Activated B cell treated with CpG ODN at 0.5 μM for 24 hours (primary cell): ENCODE measurements around the gene GALNT9. TPM values are rescaled to one million over a fixed set of nuclear protein-coding genes. Genes with fewer than 3 reads are reported as not detected.

Source experiments
- ATAC-seq: fragments of 200-7000 bp; cut with Tn5 transposase; one replicate; pipeline ENCODE4 v1.10.0; 2021; ENCODE audit warnings: low read depth, mild to moderate bottlenecking, moderate library complexity
- CTCF ChIA-PET: fragments of 350-600 bp; sonication (Branson Sonifier 250); formaldehyde crosslinking; loops from one replicate; lab custom pipeline; 2021; ENCODE audit warnings: antibody characterized with exemption; lab: Charles Lee
- POLR2A ChIA-PET: fragments of 350-600 bp; sonication (Branson Sonifier 250); formaldehyde crosslinking; loops from one replicate; lab custom pipeline; 2021; ENCODE audit warnings: antibody characterized with exemption; lab: Charles Lee
- DNase-seq: peaks from one replicate; pipeline ENCODE4 v3.0.0; 2022
- H3K27ac Mint-ChIP-seq: one replicate; pipeline ENCODE4 v1.8.0; 2020; ENCODE audit warnings: mixed read lengths
- H3K27me3 Mint-ChIP-seq: one replicate; pipeline ENCODE4 v1.8.0; 2021; ENCODE audit warnings: mixed read lengths
- H3K36me3 Mint-ChIP-seq: one replicate; pipeline ENCODE4 v1.8.0; 2021; ENCODE audit warnings: low read depth, mixed read lengths
- H3K4me1 Mint-ChIP-seq: one replicate; pipeline ENCODE4 v1.8.0; 2021; ENCODE audit warnings: mixed read lengths
- H3K4me3 Mint-ChIP-seq: one replicate; pipeline ENCODE4 v1.8.0; 2020; ENCODE audit warnings: mild to moderate bottlenecking, mixed read lengths
- H3K9me3 Mint-ChIP-seq: one replicate; pipeline ENCODE4 v1.8.0; 2020; ENCODE audit warnings: mixed read lengths
- intact Hi-C: fragments of 100-400 bp; cut with micrococcal nuclease; formaldehyde crosslinking; loops from one replicate; pipeline ENCODE4 v1.15.1; 2024
- total RNA-seq: library from RNA; stranded (reverse); gene quantifications from 2 replicates; pipeline ENCODE4 v1.2.3, GENCODE V29; 2022
- TF ChIP-seq, protein P1 (sequence below): fragments of 200-600 bp; IDR thresholded peaks from one replicate; pipeline ENCODE4 v1.8.0; 2022; ENCODE audit warnings: antibody characterized with exemption, mild to moderate bottlenecking

The GALNT9 gene
- total RNA-seq, 1 donor from 2014 or later: not detected

DNA sequence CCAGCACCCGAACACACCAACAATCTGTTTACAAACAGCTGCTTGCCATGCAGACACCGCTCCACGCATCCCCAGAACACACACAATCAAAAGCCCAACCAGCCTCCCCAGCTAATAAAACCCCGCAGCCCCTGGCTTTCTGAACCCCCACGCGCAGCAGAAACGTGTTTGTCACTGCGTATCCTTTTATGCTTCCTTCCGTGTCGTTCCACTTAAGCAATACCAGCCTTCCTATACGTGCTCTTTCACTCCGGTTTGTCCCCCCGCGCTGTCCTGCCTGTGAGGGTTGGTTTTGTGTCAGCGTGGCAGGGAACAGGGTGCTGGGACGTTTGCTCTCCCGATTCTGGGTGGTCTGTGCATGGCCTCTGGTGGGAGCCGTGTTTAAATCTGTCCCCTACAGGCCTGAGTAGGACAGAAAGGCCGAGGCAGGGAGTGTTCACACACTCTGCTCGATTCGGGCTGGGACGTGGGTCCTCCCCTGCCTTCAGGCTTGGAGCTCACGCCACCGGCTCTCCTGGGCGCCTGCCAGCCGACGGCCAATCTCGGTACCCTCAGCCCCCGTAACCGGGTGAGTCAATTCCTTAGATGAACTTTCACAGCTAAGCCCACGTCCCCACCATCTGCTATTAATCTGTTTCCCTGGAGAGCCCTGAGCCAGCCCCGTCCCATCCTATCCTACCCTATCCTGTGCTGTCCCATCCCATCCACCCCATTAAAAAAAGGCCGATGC lies 125.2 kb downstream of the GALNT9 start:
- Mint-ChIP-seq H3K27me3 (peaks cover 31% of the 10 kb centered on the region), H3K9me3 (no peaks in the 10 kb centered on the region), H3K4me3 (no peak overlapping the region), H3K36me3 (no peaks in the 10 kb centered on the region), H3K4me1 (peaks cover 4% of the 10 kb centered on the region), H3K27ac (no peak overlapping the region)
- DNase-seq (no peak), ATAC-seq (no peak)
- TF ChIP-seq, protein P1, sequence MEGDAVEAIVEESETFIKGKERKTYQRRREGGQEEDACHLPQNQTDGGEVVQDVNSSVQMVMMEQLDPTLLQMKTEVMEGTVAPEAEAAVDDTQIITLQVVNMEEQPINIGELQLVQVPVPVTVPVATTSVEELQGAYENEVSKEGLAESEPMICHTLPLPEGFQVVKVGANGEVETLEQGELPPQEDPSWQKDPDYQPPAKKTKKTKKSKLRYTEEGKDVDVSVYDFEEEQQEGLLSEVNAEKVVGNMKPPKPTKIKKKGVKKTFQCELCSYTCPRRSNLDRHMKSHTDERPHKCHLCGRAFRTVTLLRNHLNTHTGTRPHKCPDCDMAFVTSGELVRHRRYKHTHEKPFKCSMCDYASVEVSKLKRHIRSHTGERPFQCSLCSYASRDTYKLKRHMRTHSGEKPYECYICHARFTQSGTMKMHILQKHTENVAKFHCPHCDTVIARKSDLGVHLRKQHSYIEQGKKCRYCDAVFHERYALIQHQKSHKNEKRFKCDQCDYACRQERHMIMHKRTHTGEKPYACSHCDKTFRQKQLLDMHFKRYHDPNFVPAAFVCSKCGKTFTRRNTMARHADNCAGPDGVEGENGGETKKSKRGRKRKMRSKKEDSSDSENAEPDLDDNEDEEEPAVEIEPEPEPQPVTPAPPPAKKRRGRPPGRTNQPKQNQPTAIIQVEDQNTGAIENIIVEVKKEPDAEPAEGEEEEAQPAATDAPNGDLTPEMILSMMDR: no peak
- intact Hi-C loops: no loop called here
- ChIA-PET POLR2A (no interaction called here), CTCF (no interaction called here)

GRCh38 chr12:132202929-132203721 lies 126.3 kb downstream of the GALNT9 start:
- DNase-seq (no peak), ATAC-seq (no peak)
- Mint-ChIP-seq H3K4me3 (no peak overlapping the region), H3K4me1 (peaks cover 4% of the 10 kb centered on the region), H3K27ac (no peak overlapping the region), H3K36me3 (no peaks in the 10 kb centered on the region), H3K27me3 (peaks cover 31% of the 10 kb centered on the region), H3K9me3 (no peaks in the 10 kb centered on the region)
- POLR2A ChIA-PET: no interaction called here
- CTCF ChIA-PET: no interaction called here
- TF ChIP-seq, protein P1: no peak
- intact Hi-C loops: no loop called here

- no peak overlapping the region for H3K4me3 Mint-ChIP-seq
- intact Hi-C loops: no loop called here
- ATAC-seq: no peak
- no peaks in the 10 kb centered on the region for H3K9me3 Mint-ChIP-seq
- TF ChIP-seq, protein P1: no peak
- H3K27ac Mint-ChIP-seq: no peak overlapping the region
- H3K4me1 Mint-ChIP-seq: peaks cover 4% of the 10 kb centered on the region
- peaks cover 27% of the 10 kb centered on the region for H3K27me3 Mint-ChIP-seq
- no peaks in the 10 kb centered on the region for H3K36me3 Mint-ChIP-seq
- no peak for DNase-seq
- POLR2A ChIA-PET: no interaction called here
- CTCF ChIA-PET: no interaction called here
These were observed 127.8 kb downstream of the GALNT9 start for GRCh38 chr12:132201391-132202120.

- intact Hi-C loops: no loop called here
- ATAC-seq: no peak
- Mint-ChIP-seq H3K4me1 (peaks cover 4% of the 10 kb centered on the region), H3K9me3 (no peaks in the 10 kb centered on the region), H3K36me3 (no peaks in the 10 kb centered on the region), H3K27ac (no peak overlapping the region), H3K4me3 (no peak overlapping the region), H3K27me3 (peaks cover 23% of the 10 kb centered on the region)
- ChIA-PET POLR2A (no interaction called here), CTCF (no interaction called here)
- no peak for DNase-seq
- TF ChIP-seq, protein P1: no peak
These were observed 128.6 kb downstream of the GALNT9 start for GRCh38 chr12:132200800-132201199.
